Mucosa of descending colon (tissue), 3 donors: ENCODE measurements around the gene OR2M5. TPM values are rescaled to one million over a fixed set of nuclear protein-coding genes. Genes with fewer than 3 reads are reported as not detected.

ENCODE experiments used
- ATAC-seq: fragments of 200-7000 bp; cut with Tn5 transposase; one replicate; pipeline ENCODE4 v1.9.1; 2020; ENCODE audit warnings: mild to moderate bottlenecking, moderate library complexity
- DNase-seq, 3 donors: peaks; one replicate each; pipeline ENCODE4 v3.0.0-alpha.2; 2020
- H3K36me3 ChIP-seq: fragments of 200-600 bp; one replicate; pipeline ENCODE4 v1.8.0; 2021; ENCODE audit warnings: low read depth, mild to moderate bottlenecking
- H3K4me1 ChIP-seq: fragments of 200-600 bp; one replicate; pipeline ENCODE4 v1.8.0; 2021; ENCODE audit warnings: low read depth, mild to moderate bottlenecking
- H3K4me3 ChIP-seq: fragments of 200-600 bp; one replicate; pipeline ENCODE4 v1.8.0; 2021; ENCODE audit warnings: mild to moderate bottlenecking
- H3K9me3 ChIP-seq: fragments of 200-600 bp; one replicate; pipeline ENCODE4 v1.8.0; 2021; ENCODE audit warnings: mild to moderate bottlenecking
- intact Hi-C, 2 donors: fragments of 100-400 bp; cut with DNase I in 1 of 2; cut with micrococcal nuclease in 1 of 2; formaldehyde crosslinking; loops; one replicate each; pipeline versions ENCODE4 v1.11.0 to v1.11.1; 2022; cut with DNase I, micrococcal nuclease
- total RNA-seq, 3 donors: library from RNA; stranded (reverse); fragmentation: NEBNext Ultra II Directional in 2 of 3; extraction: Animal tissue kit (Norgen Biotek cat#: 25700) in 2 of 3; gene quantifications; one replicate each; pipeline versions ENCODE4 v1.2.1 to v1.2.4, GENCODE V29; 2021 to 2023
- TF ChIP-seq, protein P1 (sequence below): fragments of 200-600 bp; IDR thresholded peaks from one replicate; pipeline ENCODE4 v1.8.0; 2022; ENCODE audit warnings: antibody characterized with exemption, mild to moderate bottlenecking
- donor health status: DM: no; HTN: no; CAD: no; lungs with moderate emphysema.
- donor health status: DM: no; HTN: no; CAD: no.
- donor health status: DM: no; HTN: yes; CAD: no.

The OR2M5 gene
- total RNA-seq, 3 donors from 2014 or later, result not detected

DNA sequence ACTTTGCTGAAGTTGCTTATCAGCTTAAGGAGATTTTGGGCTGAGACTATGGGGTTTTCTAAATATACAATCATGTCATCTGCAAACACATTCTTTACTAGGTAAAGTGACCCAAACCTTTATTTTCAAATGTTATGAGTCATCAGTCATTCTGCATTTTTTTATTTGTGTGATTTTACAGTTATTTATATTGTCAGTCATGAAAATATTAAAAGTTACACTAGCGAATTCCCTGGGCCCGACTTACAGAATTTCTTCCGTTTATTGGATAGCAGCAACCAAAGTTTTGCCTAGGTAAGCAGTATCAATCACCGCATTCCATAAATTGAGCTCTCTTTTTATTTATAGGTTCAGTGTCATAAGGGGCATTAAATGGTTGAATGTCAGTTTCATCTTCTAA lies 13.8 kb downstream of the OR2M5 start:
- no peak for DNase-seq
- no peak for ATAC-seq
- no peak overlapping the region for H3K4me3 ChIP-seq

DNA sequence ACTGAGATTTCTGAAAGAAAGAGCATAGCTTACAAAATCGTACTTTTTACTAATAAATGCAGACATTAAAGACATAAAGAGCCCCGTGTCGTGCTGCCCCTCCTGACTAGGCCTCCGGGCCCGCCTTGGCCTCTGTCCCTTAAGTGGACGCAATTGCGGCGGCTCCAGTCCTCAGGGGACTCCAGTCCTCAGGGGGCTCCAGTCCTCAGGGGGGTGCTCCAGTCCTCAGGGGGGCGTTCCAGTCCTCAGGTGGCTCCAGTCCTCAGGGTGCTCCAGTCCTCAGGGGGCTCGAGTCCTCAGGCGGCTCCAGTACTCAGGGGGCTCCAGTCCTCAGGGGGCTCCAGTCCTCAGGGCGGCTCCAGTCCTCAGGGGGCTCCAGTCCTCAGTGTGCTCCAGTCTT lies 19.1 kb downstream of the OR2M5 start:
- TF ChIP-seq, protein P1, sequence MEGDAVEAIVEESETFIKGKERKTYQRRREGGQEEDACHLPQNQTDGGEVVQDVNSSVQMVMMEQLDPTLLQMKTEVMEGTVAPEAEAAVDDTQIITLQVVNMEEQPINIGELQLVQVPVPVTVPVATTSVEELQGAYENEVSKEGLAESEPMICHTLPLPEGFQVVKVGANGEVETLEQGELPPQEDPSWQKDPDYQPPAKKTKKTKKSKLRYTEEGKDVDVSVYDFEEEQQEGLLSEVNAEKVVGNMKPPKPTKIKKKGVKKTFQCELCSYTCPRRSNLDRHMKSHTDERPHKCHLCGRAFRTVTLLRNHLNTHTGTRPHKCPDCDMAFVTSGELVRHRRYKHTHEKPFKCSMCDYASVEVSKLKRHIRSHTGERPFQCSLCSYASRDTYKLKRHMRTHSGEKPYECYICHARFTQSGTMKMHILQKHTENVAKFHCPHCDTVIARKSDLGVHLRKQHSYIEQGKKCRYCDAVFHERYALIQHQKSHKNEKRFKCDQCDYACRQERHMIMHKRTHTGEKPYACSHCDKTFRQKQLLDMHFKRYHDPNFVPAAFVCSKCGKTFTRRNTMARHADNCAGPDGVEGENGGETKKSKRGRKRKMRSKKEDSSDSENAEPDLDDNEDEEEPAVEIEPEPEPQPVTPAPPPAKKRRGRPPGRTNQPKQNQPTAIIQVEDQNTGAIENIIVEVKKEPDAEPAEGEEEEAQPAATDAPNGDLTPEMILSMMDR, result no peak
- ATAC-seq, result no peak

More for the DNA sequence above, 13.8 kb downstream of the OR2M5 start:
- H3K36me3 ChIP-seq, result no peaks in the 10 kb centered on the region
- TF ChIP-seq, protein P1, result no peak
- H3K4me1 ChIP-seq, result no peaks in the 10 kb centered on the region
- H3K9me3 ChIP-seq, result peaks cover 36% of the 10 kb centered on the region
- intact Hi-C loops, result no loop called here

DNA sequence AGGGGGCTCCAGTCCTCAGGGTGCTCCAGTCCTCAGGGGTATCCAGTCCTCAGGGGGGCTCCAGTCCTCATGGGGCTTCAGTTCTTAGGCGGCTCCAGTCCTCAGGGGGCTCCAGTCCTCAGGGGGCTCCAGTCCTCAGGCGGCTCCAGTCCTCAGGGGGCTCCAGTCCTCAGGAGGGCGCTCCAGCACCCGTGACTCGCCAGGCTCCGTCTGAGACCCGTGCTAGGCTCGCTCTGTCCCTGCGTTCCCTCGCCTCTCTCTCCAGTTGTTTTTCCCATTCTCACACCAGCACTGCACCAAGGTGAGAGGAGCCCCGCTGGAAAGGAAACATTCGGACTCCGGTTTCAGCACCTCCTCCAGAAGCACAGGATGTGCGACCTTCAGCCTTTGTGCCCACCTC lies 20.2 kb downstream of the OR2M5 start:
- Histone ChIP-seq H3K36me3 (no peaks in the 10 kb centered on the region), H3K4me3 (no peak overlapping the region), H3K4me1 (no peaks in the 10 kb centered on the region), H3K9me3 (peaks cover 19% of the 10 kb centered on the region)
- ATAC-seq (no peak), DNase-seq (no peak)
- TF ChIP-seq, protein P1, result no peak
- intact Hi-C loops, result no loop called here

More for the DNA sequence above, 19.1 kb downstream of the OR2M5 start:
- Histone ChIP-seq H3K4me1 (no peaks in the 10 kb centered on the region), H3K36me3 (no peaks in the 10 kb centered on the region), H3K4me3 (no peak overlapping the region), H3K9me3 (peaks cover 30% of the 10 kb centered on the region)
- intact Hi-C loops, result no loop called here
- no peak for DNase-seq

DNA sequence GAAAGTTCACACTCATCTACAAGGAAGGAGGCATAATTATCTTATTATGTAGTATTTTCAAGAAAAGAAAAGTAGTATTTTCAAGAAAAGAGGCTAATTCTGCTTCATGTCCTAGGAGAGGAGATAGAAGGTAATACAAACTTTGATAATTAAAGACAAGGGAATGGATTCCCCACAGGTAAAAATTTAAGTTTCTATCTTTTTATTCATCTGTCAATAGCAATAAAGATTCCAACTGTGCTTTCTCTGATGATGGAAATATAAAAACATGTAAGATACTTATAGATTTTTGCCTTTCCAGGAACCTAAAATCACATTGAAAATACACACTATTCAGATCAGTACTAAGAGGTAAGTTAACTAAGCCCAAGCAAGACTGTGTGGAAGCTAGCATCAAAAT lies 29.6 kb downstream of the OR2M5 start, which contains the start of gene OR2M2:
Gene OR2M2 (plus strand): TSS at position 301 of the 400 bp plus-strand sequence. CDS start 5,165 bp downstream, outside the sequence.
- Histone ChIP-seq H3K4me1 (no peaks in the 10 kb centered on the region), H3K9me3 (peaks cover 20% of the 10 kb centered on the region), H3K36me3 (no peaks in the 10 kb centered on the region), H3K4me3 (no peak within 1 kb of the TSS)
- TF ChIP-seq, protein P1, result no peak
- intact Hi-C loops, result no loop called here
- DNase-seq, result no peak
- no peak for ATAC-seq

DNA sequence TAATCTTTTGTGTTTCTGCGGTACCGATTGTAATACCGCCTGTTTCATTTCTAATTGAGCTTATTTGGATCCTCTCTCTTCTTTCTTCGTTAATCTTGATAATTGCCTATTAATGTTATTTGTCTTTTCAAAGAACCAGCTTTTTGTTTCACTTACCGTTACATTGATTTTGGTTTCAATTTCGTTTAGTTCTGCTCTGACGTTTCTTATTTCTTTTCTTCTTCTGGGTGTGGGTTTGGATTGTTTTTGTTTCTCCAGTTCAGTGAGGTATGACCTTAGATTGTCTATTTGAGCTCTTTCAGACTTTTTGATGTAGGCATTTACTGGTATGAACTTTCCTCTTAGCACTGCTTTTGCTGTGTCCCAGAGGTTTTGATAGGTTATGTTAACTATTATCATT lies 39.0 kb downstream of the OR2M5 start:
- peaks cover 16% of the 10 kb centered on the region for H3K9me3 ChIP-seq
- H3K36me3 ChIP-seq, result no peaks in the 10 kb centered on the region
- intact Hi-C loops, result no loop called here
- no peak overlapping the region for H3K4me3 ChIP-seq
- DNase-seq (no peak), ATAC-seq (no peak)
- H3K4me1 ChIP-seq, result no peaks in the 10 kb centered on the region
- TF ChIP-seq, protein P1, result no peak

DNA sequence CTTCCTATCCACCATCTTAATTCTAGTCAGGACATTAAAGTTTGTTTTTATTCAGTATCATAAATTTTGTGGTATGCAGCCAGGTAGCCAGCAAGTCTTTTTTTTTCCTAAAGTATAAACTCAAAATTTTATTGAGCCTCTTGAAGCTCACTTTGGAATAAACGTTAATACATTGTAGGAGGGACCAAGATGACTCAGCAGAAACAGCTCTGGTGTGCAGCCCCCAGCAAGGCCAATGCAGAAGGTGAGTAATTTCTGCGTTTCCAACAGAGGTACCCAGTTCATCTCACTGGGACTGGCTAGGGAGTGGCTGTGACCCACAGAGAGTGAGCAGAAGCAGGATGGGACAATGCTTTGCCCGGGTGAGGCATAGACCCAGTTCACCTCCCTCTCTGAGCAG lies 42.4 kb downstream of the OR2M5 start:
- H3K4me1 ChIP-seq, result no peaks in the 10 kb centered on the region
- intact Hi-C loops, result no loop called here
- TF ChIP-seq, protein P1, result no peak
- H3K9me3 ChIP-seq, result peaks cover 22% of the 10 kb centered on the region
- no peak overlapping the region for H3K4me3 ChIP-seq
- no peak for DNase-seq
- H3K36me3 ChIP-seq, result no peaks in the 10 kb centered on the region
- no peak for ATAC-seq
